MCF 10A (cell line): ENCODE results near the gene INTS11. TPM values are rescaled to one million over a fixed set of nuclear protein-coding genes. Genes with fewer than 3 reads are reported as not detected.

ENCODE experiments used
- BruUV-seq: library from RNA; stranded (reverse); fragments of 400-500 nt; replicated peaks from 2 replicates; lab custom pipeline; 2021; lab: Mats Ljungman, UMichigan
- CTCF ChIA-PET: fragments of 300-600 bp; sonication (Branson Sonifier 250); formaldehyde crosslinking; extraction: SDS; loops from one replicate; lab custom pipeline; 2021; ENCODE audit warnings: antibody characterized with exemption, inconsistent platforms; lab: Yijun Ruan, JAX
- POLR2A ChIA-PET: fragments of 300-600, 350-650 bp; sonication (Branson Sonifier 250); formaldehyde crosslinking; extraction: SDS; loops from one replicate; lab custom pipeline; 2020; ENCODE audit warnings: antibody characterized with exemption, inconsistent platforms; lab: Yijun Ruan, JAX
- DNase-seq: peaks from one replicate; pipeline ENCODE4 v3.0.0-alpha.2; 2018; ENCODE audit not compliant: unreplicated experiment
- H3K27ac Mint-ChIP-seq: one replicate; pipeline ENCODE4 v1.8.0; 2022; ENCODE audit warnings: mild to moderate bottlenecking, low read depth, mixed read lengths; ENCODE audit not compliant: unreplicated experiment
- H3K27me3 Mint-ChIP-seq: one replicate; pipeline ENCODE4 v1.8.0; 2022; ENCODE audit warnings: mixed read lengths; ENCODE audit not compliant: insufficient read depth, unreplicated experiment
- H3K36me3 Mint-ChIP-seq: one replicate; pipeline ENCODE4 v1.8.0; 2022; ENCODE audit warnings: mild to moderate bottlenecking, moderate library complexity, mixed read lengths; ENCODE audit not compliant: insufficient read depth, unreplicated experiment
- H3K4me1 Mint-ChIP-seq: one replicate; pipeline ENCODE4 v1.8.0; 2022; ENCODE audit warnings: mixed read lengths; ENCODE audit not compliant: insufficient read depth, unreplicated experiment
- H3K4me3 Mint-ChIP-seq: one replicate; pipeline ENCODE4 v1.8.0; 2022; ENCODE audit warnings: mild to moderate bottlenecking, moderate library complexity, mixed read lengths; ENCODE audit not compliant: unreplicated experiment
- H3K9me3 Mint-ChIP-seq: one replicate; pipeline ENCODE4 v1.8.0; 2022; ENCODE audit warnings: mixed read lengths; ENCODE audit not compliant: unreplicated experiment
- CTCF ChIP-seq: fragments of 200-600 bp; IDR thresholded peaks from one replicate; pipeline ENCODE4 v1.8.0; 2022; ENCODE audit warnings: antibody characterized with exemption, mild to moderate bottlenecking; ENCODE audit not compliant: unreplicated experiment
- intact Hi-C: fragments of 100-400 bp; cut with micrococcal nuclease; formaldehyde crosslinking; loops from 2 replicates; pipeline ENCODE4 v1.14.1; 2022
- total RNA-seq: library from RNA; stranded (reverse); gene quantifications from 2 replicates; pipeline ENCODE4 v1.2.3, GENCODE V29; 2022

The INTS11 gene
- total RNA-seq, 1 experiment from 2014 or later = 122 TPM

- no TSS peak for BruUV-seq
- H3K27ac Mint-ChIP-seq = no peak overlapping the region
- no peak for DNase-seq
- intact Hi-C loops = no loop called here
- H3K27me3 Mint-ChIP-seq = no peaks in the 10 kb centered on the region
- H3K4me1 Mint-ChIP-seq = peaks cover 5% of the 10 kb centered on the region
- TF ChIP-seq CTCF = no peak
- POLR2A ChIA-PET = interaction anchor here (0.7 kb wide), 1 partner anchor 305 kb away, joined by 6 read pairs; no protein-coding TSS in a partner anchor
- H3K9me3 Mint-ChIP-seq = no peaks in the 10 kb centered on the region
- CTCF ChIA-PET = interaction anchor here (1.2 kb wide), 1 partner anchor 190 kb away, joined by 3 read pairs; no protein-coding TSS in a partner anchor
- H3K36me3 Mint-ChIP-seq = peaks cover 74% of the 10 kb centered on the region
- no peak overlapping the region for H3K4me3 Mint-ChIP-seq
Observed at GRCh38 chr1:1315435-1315954, 9.0 kb downstream of the INTS11 start.

- CTCF ChIA-PET = interaction anchor here (0.6 to 1.5 kb wide), 3 partner anchors 20 to 191 kb away, joined by 3 read pairs; no protein-coding TSS in a partner anchor
- no peak overlapping the region for H3K27ac Mint-ChIP-seq
- TF ChIP-seq CTCF = no peak
- BruUV-seq = no TSS peak
- H3K4me3 Mint-ChIP-seq = no peak overlapping the region
- DNase-seq = no peak
- intact Hi-C loops = no loop called here
- no peaks in the 10 kb centered on the region for H3K9me3 Mint-ChIP-seq
- peaks cover 81% of the 10 kb centered on the region for H3K36me3 Mint-ChIP-seq
- peaks cover 5% of the 10 kb centered on the region for H3K4me1 Mint-ChIP-seq
- H3K27me3 Mint-ChIP-seq = no peaks in the 10 kb centered on the region
- POLR2A ChIA-PET = no interaction called here
Observed at GRCh38 chr1:1314678-1315335, 9.7 kb downstream of the INTS11 start.

DNA sequence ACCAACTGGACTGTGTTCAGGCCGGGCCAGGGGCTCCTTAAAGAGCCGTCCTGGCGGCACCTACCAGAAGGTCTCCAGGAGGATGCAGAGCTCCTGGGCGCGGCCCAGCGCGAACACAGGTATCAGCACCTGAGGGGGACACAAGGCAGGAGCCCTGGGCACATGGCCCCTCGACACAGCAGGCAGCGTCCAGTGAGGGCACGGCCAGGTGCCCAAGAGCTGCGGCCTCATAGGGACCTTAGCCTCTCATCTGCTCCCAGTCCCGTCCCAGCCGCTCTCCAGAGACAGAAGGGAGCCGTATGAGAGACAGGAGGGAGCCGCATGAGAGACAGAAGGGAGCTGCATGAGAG is 10.2 kb downstream of the INTS11 start:
- POLR2A ChIA-PET = no interaction called here
- Mint-ChIP-seq H3K4me3 (no peak overlapping the region), H3K36me3 (peaks cover 83% of the 10 kb centered on the region), H3K27me3 (no peaks in the 10 kb centered on the region), H3K4me1 (peaks cover 5% of the 10 kb centered on the region), H3K27ac (no peak overlapping the region), H3K9me3 (no peaks in the 10 kb centered on the region)
- CTCF ChIA-PET = interaction anchor here (0.6 to 1.5 kb wide), 2 partner anchors 21 to 88 kb away, joined by 3 read pairs; no protein-coding TSS in a partner anchor
- BruUV-seq = no TSS peak
- intact Hi-C loops = no loop called here
- no peak for DNase-seq
- no peak for TF ChIP-seq CTCF

GRCh38 chr1:1313500-1314236 is 10.8 kb downstream of the INTS11 start:
- Mint-ChIP-seq H3K27me3 (no peaks in the 10 kb centered on the region), H3K36me3 (peaks cover 80% of the 10 kb centered on the region), H3K4me3 (no peak overlapping the region), H3K27ac (no peak overlapping the region), H3K4me1 (peaks cover 5% of the 10 kb centered on the region), H3K9me3 (no peaks in the 10 kb centered on the region)
- intact Hi-C loops = no loop called here
- BruUV-seq = no TSS peak
- CTCF ChIA-PET = interaction anchor here (0.7 to 1.5 kb wide), 3 partner anchors 88 to 264 kb away, joined by 3 to 5 read pairs (median 4); no protein-coding TSS in a partner anchor
- POLR2A ChIA-PET = no interaction called here
- TF ChIP-seq CTCF = no peak
- DNase-seq = no peak
